ENCODE measurements around the gene DDX6.

DNA sequence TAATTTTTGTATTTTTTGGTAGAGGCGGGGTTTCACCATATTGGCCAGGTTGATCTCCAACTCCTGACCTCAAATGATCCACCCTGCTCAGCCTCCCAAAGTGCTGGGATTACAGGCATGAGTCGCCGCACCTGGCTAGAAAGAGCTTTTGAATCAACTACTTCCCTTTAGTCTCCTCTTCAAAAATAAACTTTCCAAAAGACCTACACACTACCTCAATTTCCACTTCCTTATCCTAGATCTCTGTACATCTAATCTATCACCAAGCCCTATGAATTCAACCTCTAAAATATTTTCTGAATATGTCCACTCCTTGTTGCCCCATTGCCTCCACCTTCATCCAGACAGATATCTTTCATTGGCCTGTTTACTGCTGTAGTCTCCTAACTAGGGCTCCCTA is 13.1 kb upstream of the DDX6 start:
- TF ChIP-seq, protein P1, sequence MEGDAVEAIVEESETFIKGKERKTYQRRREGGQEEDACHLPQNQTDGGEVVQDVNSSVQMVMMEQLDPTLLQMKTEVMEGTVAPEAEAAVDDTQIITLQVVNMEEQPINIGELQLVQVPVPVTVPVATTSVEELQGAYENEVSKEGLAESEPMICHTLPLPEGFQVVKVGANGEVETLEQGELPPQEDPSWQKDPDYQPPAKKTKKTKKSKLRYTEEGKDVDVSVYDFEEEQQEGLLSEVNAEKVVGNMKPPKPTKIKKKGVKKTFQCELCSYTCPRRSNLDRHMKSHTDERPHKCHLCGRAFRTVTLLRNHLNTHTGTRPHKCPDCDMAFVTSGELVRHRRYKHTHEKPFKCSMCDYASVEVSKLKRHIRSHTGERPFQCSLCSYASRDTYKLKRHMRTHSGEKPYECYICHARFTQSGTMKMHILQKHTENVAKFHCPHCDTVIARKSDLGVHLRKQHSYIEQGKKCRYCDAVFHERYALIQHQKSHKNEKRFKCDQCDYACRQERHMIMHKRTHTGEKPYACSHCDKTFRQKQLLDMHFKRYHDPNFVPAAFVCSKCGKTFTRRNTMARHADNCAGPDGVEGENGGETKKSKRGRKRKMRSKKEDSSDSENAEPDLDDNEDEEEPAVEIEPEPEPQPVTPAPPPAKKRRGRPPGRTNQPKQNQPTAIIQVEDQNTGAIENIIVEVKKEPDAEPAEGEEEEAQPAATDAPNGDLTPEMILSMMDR (IDR thresholded peaks at IDR 0.05; ENCODE audit: extremely low read depth in 1 of 2, insufficient read depth in 1 of 2, low read depth in 1 of 2, low read length in 2 of 2) = no peak
- no peak for TF ChIP-seq EZH2 (IDR thresholded peaks at IDR 0.05; ENCODE audit: borderline replicate concordance, low read depth, low read length, severe bottlenecking)
- no peak for TF ChIP-seq POLR2A (IDR thresholded peaks at IDR 0.05; ENCODE audit: low read depth, low read length)
- TF ChIP-seq FOS (IDR thresholded peaks at IDR 0.05; ENCODE audit: borderline replicate concordance, insufficient read depth, low read length) = no peak
- TF ChIP-seq, protein P2, sequence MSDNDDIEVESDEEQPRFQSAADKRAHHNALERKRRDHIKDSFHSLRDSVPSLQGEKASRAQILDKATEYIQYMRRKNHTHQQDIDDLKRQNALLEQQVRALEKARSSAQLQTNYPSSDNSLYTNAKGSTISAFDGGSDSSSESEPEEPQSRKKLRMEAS (IDR thresholded peaks at IDR 0.05; ENCODE audit: insufficient read depth, insufficient read length) = no peak
- TF ChIP-seq MYC (IDR thresholded peaks at IDR 0.05; ENCODE audit: low read depth, low read length) = no peak
- no peak for TF ChIP-seq POLR2AphosphoS5 (IDR thresholded peaks at IDR 0.05; ENCODE audit: insufficient read depth, low read depth, low read length)
- no peak for TF ChIP-seq GATA2 (IDR thresholded peaks at IDR 0.05; ENCODE audit: insufficient read depth, insufficient read length, low read depth, low read length)
